HCT116 (cell line): ENCODE measurements around the gene EHD3. TPM values are rescaled to one million over a fixed set of nuclear protein-coding genes. Genes with fewer than 3 reads are reported as not detected.

Source experiments
- ATAC-seq: fragments of 200-7000 bp; cut with Tn5 transposase; 2 replicates; pipeline ENCODE4 v1.9.1; 2020; ENCODE audit warnings: mild to moderate bottlenecking, moderate library complexity
- BruUV-seq: library from RNA; stranded (reverse); fragments of 400-500 nt; replicated peaks from 2 replicates; lab custom pipeline; 2021; lab: Mats Ljungman, UMichigan
- CTCF ChIA-PET: fragments of 300-600 bp; sonication (Branson Sonifier 250); formaldehyde crosslinking; loops from one replicate; lab custom pipeline; 2021; ENCODE audit warnings: antibody characterized with exemption; lab: Charles Lee
- POLR2A ChIA-PET: fragments of 300-600, 350-600 bp; sonication (Branson Sonifier 250); formaldehyde crosslinking; loops from one replicate; lab custom pipeline; 2021; ENCODE audit warnings: antibody characterized with exemption; lab: Charles Lee
- RAD21 ChIA-PET, 2 experiments: fragments of 300-600 bp; sonication (Branson Sonifier 250); formaldehyde crosslinking; loops; one replicate each; lab custom pipeline; 2023; ENCODE audit warnings: low total read pairs in 2 of 2; ENCODE audit not compliant: uncharacterized antibody in 2 of 2, unreplicated experiment in 2 of 2, low non-redundant PET in 1 of 2; lab: Charles Lee
- DNase-seq: peaks from one replicate; pipeline ENCODE4 v3.0.0-alpha.2; 2010; ENCODE audit warnings: low read depth, low spot score
- H2AFZ ChIP-seq: fragments of 200-600 bp; shearing (Covaris generic), sonication (generic); 2 replicates; pipeline ENCODE4 v1.6.1; 2017; ENCODE audit warnings: low read depth, mixed run types, mixed read lengths, antibody characterized with exemption, low read length; ENCODE audit not compliant: poor library complexity, severe bottlenecking
- H3K27ac ChIP-seq: 2 replicates; pipeline ENCODE4 v1.5.1; 2012; ENCODE audit warnings: low read depth, low read length
- H3K27me3 ChIP-seq: fragments of 200-600 bp; sonication (generic); 2 replicates; pipeline ENCODE4 v1.6.1; 2016; ENCODE audit warnings: mixed run types, low read length, mixed read lengths; ENCODE audit not compliant: insufficient read depth
- H3K36me3 ChIP-seq, 2 experiments: fragments of 200-500 bp in 1 of 2; fragments of 200-600 bp in 1 of 2; sonication (Bioruptor generic) in 1 of 2; sonication (generic) in 1 of 2; 2 replicates each; pipeline versions ENCODE4 v1.5.1 to v1.6.1; 2014 to 2016; ENCODE audit warnings: low read length in 2 of 2, inconsistent platforms in 1 of 2, mixed read lengths in 1 of 2, mixed run types in 1 of 2; ENCODE audit not compliant: insufficient read depth in 2 of 2, control insufficient read depth in 1 of 2
- H3K4me1 ChIP-seq, 2 experiments: fragments of 200-600 bp in 1 of 2; sonication (generic) in 1 of 2; 2 replicates each; pipeline versions ENCODE4 v1.5.1 to v1.6.1; 2012 to 2017; ENCODE audit warnings: low read length in 2 of 2, inconsistent platforms in 1 of 2, mild to moderate bottlenecking in 1 of 2, mixed read lengths in 1 of 2, mixed run types in 1 of 2, moderate library complexity in 1 of 2; ENCODE audit not compliant: insufficient read depth in 2 of 2, control insufficient read depth in 1 of 2
- H3K4me2 ChIP-seq: fragments of 200-600 bp; sonication (generic); 2 replicates; pipeline ENCODE4 v1.6.1; 2017; ENCODE audit warnings: mixed run types, low read length, mixed read lengths
- H3K4me3 ChIP-seq, 2 experiments: fragments of 200-600 bp in 1 of 2; sonication (generic) in 1 of 2; replicated peaks in 1 of 2; 2 replicates each; pipeline ENCODE4 v1.5.1; 2011 to 2016; ENCODE audit warnings: low read length in 2 of 2, control low read depth in 1 of 2, low read depth in 1 of 2, mild to moderate bottlenecking in 1 of 2, mixed read lengths in 1 of 2, mixed run types in 1 of 2
- H3K79me2 ChIP-seq: fragments of 200-600 bp; sonication (generic); 2 replicates; pipeline ENCODE4 v1.6.1; 2017; ENCODE audit warnings: mild to moderate bottlenecking, mixed run types, low read length, moderate library complexity, mixed read lengths; ENCODE audit not compliant: insufficient read depth
- H3K9ac ChIP-seq: fragments of 200-600 bp; sonication (generic); 2 replicates; pipeline ENCODE4 v1.6.1; 2016; ENCODE audit warnings: low read length, mixed read lengths
- H3K9me2 ChIP-seq: fragments of 200-600 bp; sonication (generic), shearing (Covaris generic); 2 replicates; pipeline ENCODE4 v1.6.1; 2017; ENCODE audit warnings: mixed run types, mild to moderate bottlenecking, moderate library complexity; ENCODE audit not compliant: insufficient read depth
- H3K9me3 ChIP-seq, 2 experiments: fragments of 200-500 bp in 1 of 2; fragments of 200-600 bp in 1 of 2; sonication (Bioruptor generic) in 1 of 2; sonication (generic) in 1 of 2; 2 replicates each; pipeline ENCODE4 v1.6.1; 2014 to 2017; ENCODE audit warnings: low read length in 2 of 2, mixed read lengths in 2 of 2, inconsistent platforms in 1 of 2, low read depth in 1 of 2, mild to moderate bottlenecking in 1 of 2, mixed run types in 1 of 2, moderate library complexity in 1 of 2; ENCODE audit not compliant: control insufficient read depth in 1 of 2, insufficient read depth in 1 of 2
- H4K20me1 ChIP-seq: fragments of 200-600 bp; sonication (generic), shearing (Covaris generic); 2 replicates; pipeline ENCODE4 v1.6.1; 2017; ENCODE audit warnings: mixed run types, mild to moderate bottlenecking, moderate library complexity; ENCODE audit not compliant: insufficient read depth
- CEBPB ChIP-seq: IDR thresholded peaks from 2 replicates; pipeline ENCODE4 v1.6.1; 2012; ENCODE audit warnings: low read depth
- EGR1 ChIP-seq: IDR thresholded peaks from 2 replicates; pipeline ENCODE4 v1.6.1; 2012; ENCODE audit warnings: low read depth
- ELF1 ChIP-seq: IDR thresholded peaks from 2 replicates; pipeline ENCODE4 v1.6.1; 2012; ENCODE audit warnings: low read depth, borderline replicate concordance
- EZH2 ChIP-seq: fragments of 200-600 bp; sonication (generic); IDR thresholded peaks from 2 replicates; pipeline ENCODE4 v1.6.1; 2017; ENCODE audit warnings: antibody characterized with exemption, mixed run types
- EZH2phosphoT487 ChIP-seq: fragments of 200-600 bp; IDR thresholded peaks from 2 replicates; pipeline ENCODE4 v1.6.1; 2018; ENCODE audit warnings: antibody characterized with exemption, borderline replicate concordance
- POLR2AphosphoS5 ChIP-seq: IDR thresholded peaks from 2 replicates; pipeline ENCODE4 v1.6.1; 2011; ENCODE audit warnings: mild to moderate bottlenecking, low read depth, low read length, moderate library complexity
- RAD21 ChIP-seq: IDR thresholded peaks from 2 replicates; pipeline ENCODE4 v1.6.1; 2012; ENCODE audit warnings: low read depth, mild to moderate bottlenecking
- SP1 ChIP-seq: IDR thresholded peaks from 2 replicates; pipeline ENCODE4 v1.6.1; 2012; ENCODE audit warnings: low read depth
- TCF7L2 ChIP-seq: IDR thresholded peaks from 2 replicates; pipeline ENCODE4 v1.7.0; 2011; ENCODE audit warnings: borderline replicate concordance, inconsistent platforms; ENCODE audit not compliant: insufficient read depth, insufficient read length; ENCODE audit errors: extremely low read depth
- ZFX ChIP-seq: fragments of 450-650 bp; IDR thresholded peaks from 2 replicates; pipeline ENCODE4 v1.6.1; 2017
- intact Hi-C: fragments of 100-400 bp; cut with micrococcal nuclease; formaldehyde crosslinking; loops from 2 replicates; pipeline ENCODE4 v1.10.0; 2022
- total RNA-seq: library from RNA; stranded (reverse); gene quantifications from one replicate; pipeline ENCODE4 v1.2.1, GENCODE V29; 2021; ENCODE audit not compliant: unreplicated experiment
- TF ChIP-seq, protein P1 (sequence below), 3 experiments: fragments of 200-600 bp in 1 of 3; sonication (generic) in 1 of 3; IDR thresholded peaks in 2 of 3; conservative IDR thresholded peaks in 1 of 3; 2 replicates each; pipeline ENCODE4 v1.5.1; 2012 to 2017; ENCODE audit warnings: low read depth in 2 of 3, low read length in 2 of 3, antibody characterized with exemption in 1 of 3, borderline replicate concordance in 1 of 3, control low read depth in 1 of 3, mild to moderate bottlenecking in 1 of 3, mixed read lengths in 1 of 3, mixed run types in 1 of 3, moderate library complexity in 1 of 3; ENCODE audit not compliant: insufficient read depth in 1 of 3
- TF ChIP-seq, protein P2 (sequence below): IDR thresholded peaks from 2 replicates; pipeline ENCODE4 v1.6.1; 2011; ENCODE audit warnings: mild to moderate bottlenecking, low read length, moderate library complexity; ENCODE audit not compliant: insufficient replicate concordance; ENCODE audit errors: extremely low read depth
- TF ChIP-seq, protein P3 (sequence below): IDR thresholded peaks from 2 replicates; pipeline ENCODE4 v1.6.1; 2012

Gene EHD3
- total RNA-seq, 1 experiment from 2014 or later = not detected

DNA sequence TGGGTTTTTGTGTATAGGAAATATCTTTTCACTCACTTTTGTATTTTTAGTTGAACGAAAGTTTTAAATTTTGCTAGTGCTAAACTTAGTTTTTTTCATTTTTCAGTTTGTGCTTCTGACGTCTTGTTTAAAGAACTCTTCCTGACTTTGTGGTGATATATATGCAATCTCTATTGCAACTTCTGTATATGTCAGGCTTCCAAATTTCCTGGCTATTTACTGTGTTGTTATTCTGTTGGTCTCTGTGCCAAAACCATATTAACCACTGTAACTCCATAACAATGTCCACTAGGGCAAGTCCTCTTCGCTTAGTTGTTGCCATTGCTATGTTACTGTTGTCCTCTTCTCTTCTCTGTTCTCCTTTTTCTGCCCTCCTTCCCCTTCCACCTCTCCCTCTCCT lies 3.2 kb upstream of the EHD3 start:
- no peaks in the 10 kb centered on the region for H4K20me1 ChIP-seq
- ChIA-PET RAD21 (no interaction called here), CTCF (no interaction called here)
- peaks cover 42% of the 10 kb centered on the region for H3K27me3 ChIP-seq
- no peak for DNase-seq
- TF ChIP-seq EZH2 = no peak
- TF ChIP-seq EGR1 = no peak
- TF ChIP-seq RAD21 = no peak
- no peak for TF ChIP-seq ELF1
- TF ChIP-seq, all 23 proteins: peak for 0
- no TSS peak for BruUV-seq
- no peak overlapping the region for H3K4me3 ChIP-seq
- H3K9me3 ChIP-seq = no peaks in the 10 kb centered on the region
- no peak overlapping the region for H2AFZ ChIP-seq
- H3K4me1 ChIP-seq = no peaks in the 10 kb centered on the region
- H3K4me2 ChIP-seq = no peak overlapping the region
- no peaks in the 10 kb centered on the region for H3K36me3 ChIP-seq
- no peak for ATAC-seq
- no peaks in the 10 kb centered on the region for H3K9me2 ChIP-seq
- POLR2A ChIA-PET = no interaction called here
- H3K79me2 ChIP-seq = no peaks in the 10 kb centered on the region
- intact Hi-C loops = no loop called here
- H3K27ac ChIP-seq = no peak overlapping the region
- no peak overlapping the region for H3K9ac ChIP-seq

DNA sequence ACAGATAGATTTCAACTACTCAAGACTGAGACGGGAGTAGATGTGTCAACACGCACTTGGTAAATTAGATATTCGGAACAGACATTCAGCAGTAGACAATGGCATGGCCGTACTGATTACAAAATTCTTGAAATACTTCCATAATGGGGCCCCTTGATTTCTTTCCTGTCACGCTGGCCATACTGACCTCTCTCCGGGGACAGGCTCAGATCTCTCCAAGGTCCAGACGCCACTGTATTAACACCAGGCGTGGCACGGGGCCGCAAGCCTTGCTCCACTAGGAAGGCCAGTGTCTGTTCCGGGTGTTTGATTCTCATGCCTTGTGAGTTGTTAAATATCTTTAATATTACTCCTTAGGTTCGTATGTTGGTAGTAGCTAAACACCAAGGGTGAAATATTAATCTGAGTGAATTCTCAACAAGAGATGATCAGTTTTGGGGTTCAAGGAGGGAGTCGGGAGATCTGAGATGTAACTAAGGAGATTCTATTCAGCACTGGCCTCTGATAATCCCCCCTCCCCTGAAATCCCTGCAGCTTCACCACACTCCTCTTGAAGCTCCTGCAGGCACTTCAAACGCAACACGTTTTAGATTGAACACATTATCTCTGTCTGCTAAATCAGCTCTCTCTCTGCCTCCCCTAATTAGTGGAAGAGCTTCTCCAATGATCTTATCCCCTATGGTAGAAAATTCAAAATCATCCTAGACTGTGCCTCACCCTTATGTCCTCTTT lies 2.2 kb upstream of the EHD3 start:
- no peaks in the 10 kb centered on the region for H3K36me3 ChIP-seq
- H3K4me1 ChIP-seq = no peaks in the 10 kb centered on the region
- intact Hi-C loops = no loop called here
- no peaks in the 10 kb centered on the region for H3K9me2 ChIP-seq
- no peaks in the 10 kb centered on the region for H3K79me2 ChIP-seq
- ChIA-PET RAD21 (no interaction called here), CTCF (no interaction called here)
- peaks cover 33% of the 10 kb centered on the region for H3K27me3 ChIP-seq
- no peaks in the 10 kb centered on the region for H4K20me1 ChIP-seq
- no peak overlapping the region for H3K27ac ChIP-seq
- TF ChIP-seq, protein P1, sequence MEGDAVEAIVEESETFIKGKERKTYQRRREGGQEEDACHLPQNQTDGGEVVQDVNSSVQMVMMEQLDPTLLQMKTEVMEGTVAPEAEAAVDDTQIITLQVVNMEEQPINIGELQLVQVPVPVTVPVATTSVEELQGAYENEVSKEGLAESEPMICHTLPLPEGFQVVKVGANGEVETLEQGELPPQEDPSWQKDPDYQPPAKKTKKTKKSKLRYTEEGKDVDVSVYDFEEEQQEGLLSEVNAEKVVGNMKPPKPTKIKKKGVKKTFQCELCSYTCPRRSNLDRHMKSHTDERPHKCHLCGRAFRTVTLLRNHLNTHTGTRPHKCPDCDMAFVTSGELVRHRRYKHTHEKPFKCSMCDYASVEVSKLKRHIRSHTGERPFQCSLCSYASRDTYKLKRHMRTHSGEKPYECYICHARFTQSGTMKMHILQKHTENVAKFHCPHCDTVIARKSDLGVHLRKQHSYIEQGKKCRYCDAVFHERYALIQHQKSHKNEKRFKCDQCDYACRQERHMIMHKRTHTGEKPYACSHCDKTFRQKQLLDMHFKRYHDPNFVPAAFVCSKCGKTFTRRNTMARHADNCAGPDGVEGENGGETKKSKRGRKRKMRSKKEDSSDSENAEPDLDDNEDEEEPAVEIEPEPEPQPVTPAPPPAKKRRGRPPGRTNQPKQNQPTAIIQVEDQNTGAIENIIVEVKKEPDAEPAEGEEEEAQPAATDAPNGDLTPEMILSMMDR (IDR thresholded peaks at IDR 0.05 in 2 of 3, conservative IDR thresholded peaks at IDR 0.05 in 1 of 3; ENCODE audit: borderline replicate concordance in 1 of 3, insufficient read depth in 1 of 3, low read depth in 2 of 3, low read length in 2 of 3) = no peak
- TF ChIP-seq ZFX (no peak), CEBPB (no peak), ELF1 (no peak), SP1 (no peak), RAD21 (no peak), TCF7L2 (no peak), EZH2 (no peak), POLR2AphosphoS5 (no peak), EZH2phosphoT487 (no peak)
- TF ChIP-seq, protein P2, sequence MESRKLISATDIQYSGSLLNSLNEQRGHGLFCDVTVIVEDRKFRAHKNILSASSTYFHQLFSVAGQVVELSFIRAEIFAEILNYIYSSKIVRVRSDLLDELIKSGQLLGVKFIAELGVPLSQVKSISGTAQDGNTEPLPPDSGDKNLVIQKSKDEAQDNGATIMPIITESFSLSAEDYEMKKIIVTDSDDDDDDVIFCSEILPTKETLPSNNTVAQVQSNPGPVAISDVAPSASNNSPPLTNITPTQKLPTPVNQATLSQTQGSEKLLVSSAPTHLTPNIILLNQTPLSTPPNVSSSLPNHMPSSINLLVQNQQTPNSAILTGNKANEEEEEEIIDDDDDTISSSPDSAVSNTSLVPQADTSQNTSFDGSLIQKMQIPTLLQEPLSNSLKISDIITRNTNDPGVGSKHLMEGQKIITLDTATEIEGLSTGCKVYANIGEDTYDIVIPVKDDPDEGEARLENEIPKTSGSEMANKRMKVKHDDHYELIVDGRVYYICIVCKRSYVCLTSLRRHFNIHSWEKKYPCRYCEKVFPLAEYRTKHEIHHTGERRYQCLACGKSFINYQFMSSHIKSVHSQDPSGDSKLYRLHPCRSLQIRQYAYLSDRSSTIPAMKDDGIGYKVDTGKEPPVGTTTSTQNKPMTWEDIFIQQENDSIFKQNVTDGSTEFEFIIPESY = no peak
- TF ChIP-seq, protein P3, sequence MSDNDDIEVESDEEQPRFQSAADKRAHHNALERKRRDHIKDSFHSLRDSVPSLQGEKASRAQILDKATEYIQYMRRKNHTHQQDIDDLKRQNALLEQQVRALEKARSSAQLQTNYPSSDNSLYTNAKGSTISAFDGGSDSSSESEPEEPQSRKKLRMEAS = no peak
- TF ChIP-seq, all 23 proteins: peak for 0
- H3K9ac ChIP-seq = no peak overlapping the region
- no peak overlapping the region for H2AFZ ChIP-seq
- no TSS peak for BruUV-seq
- DNase-seq (no peak), ATAC-seq (no peak)
- no peaks in the 10 kb centered on the region for H3K9me3 ChIP-seq
- POLR2A ChIA-PET = no interaction called here
- no peak overlapping the region for H3K4me2 ChIP-seq
- H3K4me3 ChIP-seq = no peak overlapping the region
